Right cardiac atrium (tissue), 5 donors: ENCODE data around the gene TARM1. TPM values are rescaled to one million over a fixed set of nuclear protein-coding genes. Genes with fewer than 3 reads are reported as not detected.
A peak's percentile ranks its signal among the peaks of the same experiment; 100 is the strongest.
"Not testable (repeated sequence)": the region's sequence is repeated elsewhere in the genome, so short reads cannot be mapped to it uniquely, and the experiment has no call there.

Experiments used
- ATAC-seq, 2 donors: fragments of 200-7000 bp; cut with Tn5 transposase; one replicate each; pipeline versions ENCODE4 v1.8.0 to v1.9.1; 2020; ENCODE audit warnings: moderate library complexity in 2 of 2, mild to moderate bottlenecking in 1 of 2
- DNase-seq, 3 donors: peaks; one replicate each; pipeline ENCODE4 v3.0.0-alpha.2; 2020
- H3K27ac ChIP-seq: one replicate; pipeline ENCODE4 v1.5.1; 2013; ENCODE audit warnings: mild to moderate bottlenecking, low read length, control low read depth, moderate library complexity
- H3K27me3 ChIP-seq: one replicate; pipeline ENCODE4 v1.6.1; 2013; ENCODE audit not compliant: control insufficient read depth, insufficient read depth
- H3K4me1 ChIP-seq: one replicate; pipeline ENCODE4 v1.6.1; 2013; ENCODE audit warnings: low read length; ENCODE audit not compliant: control insufficient read depth, insufficient read depth
- H3K4me3 ChIP-seq: one replicate; pipeline ENCODE4 v1.5.1; 2013; ENCODE audit warnings: low read length, control low read depth
- H3K9me3 ChIP-seq: one replicate; pipeline ENCODE4 v1.6.1; 2013; ENCODE audit warnings: low read length; ENCODE audit not compliant: control insufficient read depth
- whole genome bisulfite sequencing: extraction: QIAGEN DNeasy Blood & Tissue Kit; methylation state at CpG from one replicate; pipeline ENCODE4 v1.1.7; 2013; 5-methylcytosine and 5-hydroxymethylcytosine counted together
- intact Hi-C, 4 donors: fragments of 100-400 bp; cut with DNase I; formaldehyde crosslinking; loops; one replicate each; pipeline versions ENCODE4 v1.11.0 to v1.14.0; 2022 to 2023
- polyA plus RNA-seq: library from polyadenylated mRNA; stranded (reverse); fragments of 200-250 nt; gene quantifications from one replicate; pipeline ENCODE4 v1.2.3, GENCODE V29; 2013
- total RNA-seq, 4 donors: library from RNA; stranded (reverse); fragmentation: NEBNext Ultra II Directional; extraction: Animal tissue kit (Norgen Biotek cat#: 25700); gene quantifications; one replicate each; pipeline ENCODE4 v1.2.1, GENCODE V29; 2021
- donor health status: healthy with polysubstance abuse.
- donor health status: DM: no; HTN: yes; CAD: no.
- donor health status: DM: no; HTN: no; CAD: no.
- donor health status: DM: no; HTN: yes; CAD: no; lungs with severe emphysema.
- donor health status: DM: yes; HTN: yes; CAD: no.

TARM1 gene
- total and polyA plus RNA-seq, 5 donors: not detected

GRCh38 chr19:54114340-54115108, 33.4 kb upstream of the TARM1 start:
- intact Hi-C loops: no loop called here
- H3K9me3 ChIP-seq: no peaks in the 10 kb centered on the region
- H3K4me3 ChIP-seq: peak overlapping the region; percentile 80
- no peaks in the 10 kb centered on the region for H3K27me3 ChIP-seq
- no peak overlapping the region for H3K27ac ChIP-seq
- DNase-seq (peak in 2 of 3 donors; percentile 67 to 75), ATAC-seq (peak; percentile 22 to 52)
- H3K4me1 ChIP-seq: peaks cover 6% of the 10 kb centered on the region
- whole genome bisulfite sequencing: 17% methylated on average over 28 of the region's 28 CpGs

DNA sequence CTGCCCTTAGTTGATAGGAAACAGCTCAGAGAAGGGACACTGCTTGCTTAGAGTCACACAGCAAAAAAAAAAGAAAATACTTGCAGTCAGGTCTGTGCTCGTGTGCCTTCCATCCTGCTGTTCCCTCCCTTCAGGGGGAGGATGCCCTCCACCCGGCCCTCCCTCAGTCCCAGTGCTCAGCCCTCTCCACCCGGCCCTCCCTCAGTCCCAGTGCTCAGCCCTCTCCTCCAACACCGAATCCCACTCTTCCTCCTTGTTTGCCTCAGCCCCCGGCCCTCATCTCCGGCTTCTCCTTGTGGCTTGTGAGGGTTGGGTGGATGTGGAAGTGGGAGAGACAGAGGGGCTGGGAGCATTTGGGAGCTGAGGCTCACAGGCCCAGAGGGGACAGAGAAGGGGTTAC, 28.5 kb upstream of the TARM1 start:
- no peaks in the 10 kb centered on the region for H3K27me3 ChIP-seq
- no peak overlapping the region for H3K27ac ChIP-seq
- DNase-seq: no peak
- WGBS: 72% methylated on average over 6 of the region's 6 CpGs
- no peaks in the 10 kb centered on the region for H3K9me3 ChIP-seq
- intact Hi-C loops: no loop called here
- H3K4me3 ChIP-seq: no peak overlapping the region
- no peak for ATAC-seq
- peaks cover 4% of the 10 kb centered on the region for H3K4me1 ChIP-seq

DNA sequence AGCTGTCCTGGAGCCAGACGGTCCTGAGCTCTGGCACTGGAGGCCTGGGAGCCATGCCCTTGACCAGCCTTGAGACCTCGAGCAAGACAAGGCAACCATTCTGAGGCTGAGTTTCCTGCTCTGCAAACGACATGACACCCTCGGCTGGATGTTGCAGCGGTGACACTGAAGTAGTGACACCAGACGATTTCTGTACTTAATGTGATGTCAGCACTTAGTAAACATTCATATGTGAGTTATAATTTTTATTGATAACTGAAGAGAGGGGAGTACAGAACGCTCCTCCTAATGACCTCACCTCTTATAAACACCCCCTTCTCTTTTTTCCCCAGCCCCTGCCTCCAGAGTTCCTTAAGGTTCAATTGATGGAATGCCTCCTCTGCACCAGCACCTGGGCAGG, 27.3 kb upstream of the TARM1 start:
- intact Hi-C loops: no loop called here
- Histone ChIP-seq H3K9me3 (no peaks in the 10 kb centered on the region), H3K4me3 (no peak overlapping the region), H3K4me1 (no peaks in the 10 kb centered on the region), H3K27me3 (no peaks in the 10 kb centered on the region), H3K27ac (no peak overlapping the region)
- ATAC-seq (no peak), DNase-seq (no peak)
- WGBS: 75% methylated on average over 7 of the region's 7 CpGs

DNA sequence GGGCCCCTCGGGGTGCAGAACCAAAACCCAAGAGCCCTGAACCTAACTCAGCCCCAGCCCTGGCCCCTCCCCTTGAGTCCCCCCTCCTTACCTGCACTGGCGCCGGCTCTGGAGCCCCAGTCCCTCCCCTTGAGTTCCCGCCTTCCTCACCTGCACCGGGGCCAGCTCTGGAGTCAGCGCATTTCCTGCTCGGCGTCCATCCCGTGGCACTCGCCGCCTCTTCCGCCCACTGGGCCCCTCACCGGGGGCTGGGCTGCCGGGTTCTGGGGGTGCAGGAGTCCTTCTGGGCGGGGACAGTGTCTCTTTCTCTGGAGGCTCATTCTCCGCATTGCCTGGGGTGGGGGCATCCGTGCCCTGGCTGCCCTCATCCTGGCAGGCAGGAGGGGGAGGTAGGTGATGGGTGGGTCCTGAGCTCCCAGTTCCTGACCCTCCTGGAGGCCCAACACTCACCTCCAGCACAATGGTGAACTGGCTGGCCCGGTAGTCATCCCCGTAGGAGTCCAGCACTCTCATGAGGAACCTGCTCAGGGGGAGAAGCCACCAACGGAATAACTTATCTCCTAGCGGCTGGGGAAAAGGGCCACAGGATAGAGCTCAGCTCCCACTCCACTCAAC, 26.8 kb upstream of the TARM1 start:
- ATAC-seq (no peak), DNase-seq (no peak)
- no peaks in the 10 kb centered on the region for H3K4me1 ChIP-seq
- H3K4me3 ChIP-seq: no peak overlapping the region
- H3K27ac ChIP-seq: no peak overlapping the region
- intact Hi-C loops: no loop called here
- 77% methylated on average over 21 of the region's 21 CpGs for WGBS
- no peaks in the 10 kb centered on the region for H3K9me3 ChIP-seq
- no peaks in the 10 kb centered on the region for H3K27me3 ChIP-seq

DNA sequence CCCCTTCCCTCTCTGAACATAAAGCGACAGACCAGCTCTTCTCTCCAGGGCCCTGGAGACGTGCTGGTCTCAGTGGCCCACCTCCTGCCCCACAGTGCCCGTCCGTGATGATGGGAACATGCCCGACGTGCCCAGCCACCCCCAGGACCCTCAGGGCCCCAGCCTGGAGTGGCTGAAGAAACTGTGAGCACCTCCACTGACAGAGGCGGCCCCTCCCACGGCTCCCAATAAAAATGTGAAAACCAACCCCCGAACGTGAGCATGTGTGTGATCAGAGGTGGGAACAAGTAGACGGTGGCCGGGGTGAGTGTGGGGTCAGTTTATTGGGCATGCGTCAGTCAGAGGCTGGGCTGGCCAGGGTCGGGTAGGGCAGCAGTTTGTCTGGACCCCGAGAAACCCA, 25.6 kb upstream of the TARM1 start:
- intact Hi-C loops: no loop called here
- Histone ChIP-seq H3K4me1 (no peaks in the 10 kb centered on the region), H3K9me3 (no peaks in the 10 kb centered on the region), H3K4me3 (no peak overlapping the region), H3K27ac (no peak overlapping the region), H3K27me3 (no peaks in the 10 kb centered on the region)
- 72% methylated on average over 15 of the region's 15 CpGs for WGBS
- no peak for ATAC-seq
- DNase-seq: no peak

DNA sequence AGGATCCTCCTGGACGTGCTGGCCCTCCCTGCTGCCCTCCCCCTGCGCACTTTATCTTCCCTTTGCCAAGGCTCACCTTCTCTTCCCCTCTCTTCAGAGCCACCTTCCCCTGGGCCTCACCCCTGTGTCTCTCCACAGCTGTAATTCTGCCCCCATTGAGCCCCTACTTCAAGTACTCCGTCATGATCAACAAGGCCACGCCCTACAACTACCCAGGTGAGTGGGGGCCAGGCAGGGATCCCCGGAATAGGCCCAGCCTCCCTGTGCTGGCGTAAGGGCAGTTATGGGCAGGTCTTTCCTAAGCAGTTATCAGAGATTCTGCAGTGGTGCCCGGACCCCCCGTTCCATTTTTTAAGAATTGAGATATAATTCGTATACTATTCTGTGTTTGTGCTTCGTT, 24.6 kb upstream of the TARM1 start:
- intact Hi-C loops: no loop called here
- no peaks in the 10 kb centered on the region for H3K27me3 ChIP-seq
- no peaks in the 10 kb centered on the region for H3K9me3 ChIP-seq
- 92% methylated on average over 10 of the region's 10 CpGs for WGBS
- ATAC-seq (no peak), DNase-seq (no peak)
- H3K4me3 ChIP-seq: no peak overlapping the region
- H3K4me1 ChIP-seq: no peaks in the 10 kb centered on the region
- H3K27ac ChIP-seq: no peak overlapping the region

DNA sequence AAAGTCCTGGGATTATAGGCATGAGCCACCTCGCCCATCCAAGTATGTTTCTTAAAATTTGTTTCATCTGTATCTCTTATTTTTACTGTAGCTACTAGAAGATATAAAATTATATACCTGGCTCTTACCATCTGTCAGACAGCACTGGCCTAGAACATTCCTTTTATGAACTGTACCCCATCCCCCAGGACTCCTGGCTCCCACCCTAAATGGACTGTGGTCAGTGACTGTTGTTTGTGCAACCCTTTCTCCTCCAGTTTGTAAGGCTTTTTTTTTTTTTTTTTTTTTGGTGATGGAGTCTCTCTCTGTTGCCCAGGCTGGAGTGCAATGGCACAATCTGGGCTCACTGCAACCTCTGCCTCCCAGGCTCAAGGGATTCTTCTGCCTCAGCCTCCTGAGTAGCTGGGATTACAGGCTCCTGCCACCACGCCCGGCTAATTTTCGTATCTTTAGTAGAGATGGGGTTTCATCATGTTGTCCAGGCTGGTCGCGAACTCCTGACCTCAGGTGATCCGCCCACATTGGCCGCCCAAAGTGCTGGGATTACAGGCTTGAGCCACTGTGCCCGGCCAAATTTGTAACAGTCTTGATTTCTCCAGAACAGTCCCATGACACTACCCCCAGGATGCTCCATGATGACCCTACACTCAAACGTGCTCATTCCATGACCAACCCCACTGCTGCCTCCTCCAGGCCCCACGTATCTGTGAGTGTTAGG, 24.0 kb upstream of the TARM1 start:
- Histone ChIP-seq H3K27ac (no peak overlapping the region), H3K9me3 (no peaks in the 10 kb centered on the region), H3K4me3 (no peak overlapping the region), H3K4me1 (no peaks in the 10 kb centered on the region), H3K27me3 (no peaks in the 10 kb centered on the region)
- ATAC-seq: no peak
- WGBS: 90% methylated on average over 11 of the region's 11 CpGs
- intact Hi-C loops: no loop called here
- no peak for DNase-seq

DNA sequence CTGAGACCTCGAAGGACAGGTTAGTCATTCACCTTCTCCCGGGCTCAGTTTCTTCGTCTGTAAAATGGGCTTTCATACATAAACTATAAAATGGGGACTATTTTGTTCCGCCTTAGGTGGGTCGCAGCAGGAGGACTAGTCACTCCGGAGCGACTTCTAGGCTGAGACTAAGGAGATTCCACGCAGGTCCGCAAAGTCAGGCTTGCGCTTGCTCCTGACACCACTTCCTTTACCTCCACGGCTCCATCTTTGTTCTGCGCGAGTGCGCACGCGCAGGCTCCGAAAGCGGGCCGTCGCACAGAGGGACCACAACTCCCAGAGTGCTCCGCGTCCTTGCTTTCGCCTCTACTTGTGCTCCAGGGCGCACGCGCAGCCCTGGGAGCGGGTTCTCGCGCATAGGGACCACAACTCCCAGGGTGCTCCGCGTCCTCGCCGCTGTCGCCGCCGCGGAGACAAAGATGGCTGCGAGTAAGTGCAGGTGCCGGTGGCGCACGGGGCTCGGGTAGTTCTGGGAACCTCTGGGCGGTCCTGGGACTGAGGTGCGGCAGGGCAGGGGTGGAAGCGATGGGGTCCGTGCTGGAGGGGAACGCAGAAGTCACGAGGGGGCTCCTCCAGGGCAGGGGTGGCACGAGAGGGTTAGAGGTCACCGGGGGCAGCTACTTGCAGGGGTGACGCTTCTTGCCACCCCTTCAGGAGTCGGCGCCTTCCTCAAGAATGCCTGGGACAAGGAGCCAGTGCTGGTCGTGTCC, 21.4 kb upstream of the TARM1 start, which contains the start of gene NDUFA3:
NDUFA3 (plus strand) TSS at position 435 of the 749 bp plus-strand sequence; CDS start at position 459, 24 bp downstream.
- Histone ChIP-seq H3K9me3 (no peaks in the 10 kb centered on the region), H3K4me1 (no peaks in the 10 kb centered on the region), H3K27me3 (no peaks in the 10 kb centered on the region), H3K27ac (peak within 1 kb of the TSS; percentile 38), H3K4me3 (peak within 1 kb of the TSS; percentile 72)
- 3% methylated on average over 54 of the region's 54 CpGs for WGBS
- intact Hi-C loops: no loop called here
- DNase-seq (peak; percentile 99 to 100 (median 99)), ATAC-seq (peak; percentile 99)

DNA sequence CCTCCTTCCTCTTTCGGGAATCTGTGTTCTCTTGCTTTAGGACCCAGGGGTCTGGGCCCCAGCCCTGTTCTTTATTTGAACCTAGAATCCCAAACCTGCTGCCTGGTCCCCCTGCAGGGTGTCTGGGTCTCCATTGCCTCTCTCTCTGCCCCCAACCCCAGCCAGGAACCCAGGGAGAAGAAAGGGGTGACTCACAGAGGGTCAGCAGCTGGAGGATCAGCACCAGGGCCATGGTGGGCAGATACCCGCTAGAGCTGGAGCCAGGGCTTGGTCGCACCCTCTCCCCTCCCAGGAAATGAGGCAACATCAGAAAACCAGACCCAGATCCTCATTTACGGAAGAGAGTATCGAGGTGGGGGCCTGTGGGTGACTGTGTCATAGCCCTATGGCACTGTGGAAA, 19.4 kb upstream of the TARM1 start, which contains the start of gene OSCAR:
OSCAR (minus strand) TSS at position 243 of the 400 bp plus-strand sequence; CDS start at position 232, 11 bp downstream.
- WGBS: 36% methylated on average over 5 of the region's 5 CpGs
- Histone ChIP-seq H3K9me3 (no peaks in the 10 kb centered on the region), H3K27ac (no peak within 1 kb of the TSS), H3K27me3 (no peaks in the 10 kb centered on the region), H3K4me3 (no peak within 1 kb of the TSS), H3K4me1 (no peaks in the 10 kb centered on the region)
- ATAC-seq (no peak), DNase-seq (peak in 2 of 3 donors; percentile 61 to 64)
- intact Hi-C loops: no loop called here

DNA sequence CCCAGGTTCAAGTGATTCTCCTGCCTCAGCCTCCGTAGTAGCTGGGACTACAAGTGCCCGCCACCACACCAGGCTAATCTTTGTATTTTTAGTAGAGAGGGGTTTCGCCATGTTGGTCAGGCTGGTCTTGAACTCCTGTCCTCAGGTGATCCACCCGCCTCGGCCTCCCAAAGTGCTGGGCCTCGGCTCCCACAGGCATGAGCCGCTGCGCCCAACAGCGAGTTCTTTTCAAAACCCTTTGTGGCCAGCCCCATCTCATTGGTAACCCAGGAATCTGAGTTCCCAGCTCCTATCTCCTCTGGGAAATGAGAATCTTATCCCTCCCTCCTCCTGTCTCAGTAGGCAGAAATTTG, 18.7 kb upstream of the TARM1 start:
- H3K27ac ChIP-seq, H3K27me3 ChIP-seq, intact Hi-C loops, H3K4me3 ChIP-seq, ATAC-seq, DNase-seq, H3K9me3 ChIP-seq, H3K4me1 ChIP-seq: not testable (repeated sequence)
- WGBS: 83% methylated on average over 9 of the region's 9 CpGs
